MM.1S (cell line): ENCODE measurements around the gene SGK1.

Experiments used
- EZH2 ChIP-seq: fragments of 300-600 bp; sonication (generic); optimal IDR thresholded peaks from 2 replicates; pipeline ENCODE3; 2017; ENCODE audit warnings: low read depth, mild to moderate bottlenecking, antibody characterized with exemption, low read length, mixed read lengths
- EZH2phosphoT487 ChIP-seq: fragments of 300-600 bp; sonication (generic); IDR thresholded peaks from 2 replicates; pipeline ENCODE4 v1.6.1; 2018; ENCODE audit warnings: antibody characterized with exemption, low read length
- TF ChIP-seq, protein P1 (sequence below): fragments of 300-600 bp; sonication (generic); IDR thresholded peaks from 2 replicates; pipeline ENCODE4 v1.5.1; 2016; ENCODE audit warnings: antibody characterized with exemption, low read length, mixed read lengths

DNA sequence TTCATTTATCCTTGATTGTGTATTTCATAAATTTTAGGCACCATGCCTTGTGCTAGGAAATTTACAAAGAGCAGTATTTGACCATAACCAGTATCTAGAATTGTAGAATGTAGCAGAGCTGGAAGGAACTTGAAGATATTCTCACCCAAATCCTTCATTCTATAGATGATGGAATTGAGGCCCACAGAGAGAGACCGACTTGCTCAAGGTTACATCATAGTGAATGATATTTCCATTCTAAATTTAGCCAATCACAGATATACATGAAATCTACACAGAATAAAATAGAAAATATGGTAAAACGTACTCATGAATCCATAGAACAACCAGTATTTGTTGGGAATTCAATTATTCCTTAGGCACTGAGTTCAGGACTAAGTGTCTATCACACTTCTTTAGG, 10.9 kb upstream of the SGK1 start:
- TF ChIP-seq EZH2phosphoT487, result no peak
- TF ChIP-seq, protein P1, sequence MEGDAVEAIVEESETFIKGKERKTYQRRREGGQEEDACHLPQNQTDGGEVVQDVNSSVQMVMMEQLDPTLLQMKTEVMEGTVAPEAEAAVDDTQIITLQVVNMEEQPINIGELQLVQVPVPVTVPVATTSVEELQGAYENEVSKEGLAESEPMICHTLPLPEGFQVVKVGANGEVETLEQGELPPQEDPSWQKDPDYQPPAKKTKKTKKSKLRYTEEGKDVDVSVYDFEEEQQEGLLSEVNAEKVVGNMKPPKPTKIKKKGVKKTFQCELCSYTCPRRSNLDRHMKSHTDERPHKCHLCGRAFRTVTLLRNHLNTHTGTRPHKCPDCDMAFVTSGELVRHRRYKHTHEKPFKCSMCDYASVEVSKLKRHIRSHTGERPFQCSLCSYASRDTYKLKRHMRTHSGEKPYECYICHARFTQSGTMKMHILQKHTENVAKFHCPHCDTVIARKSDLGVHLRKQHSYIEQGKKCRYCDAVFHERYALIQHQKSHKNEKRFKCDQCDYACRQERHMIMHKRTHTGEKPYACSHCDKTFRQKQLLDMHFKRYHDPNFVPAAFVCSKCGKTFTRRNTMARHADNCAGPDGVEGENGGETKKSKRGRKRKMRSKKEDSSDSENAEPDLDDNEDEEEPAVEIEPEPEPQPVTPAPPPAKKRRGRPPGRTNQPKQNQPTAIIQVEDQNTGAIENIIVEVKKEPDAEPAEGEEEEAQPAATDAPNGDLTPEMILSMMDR, result no peak
- TF ChIP-seq EZH2, result no peak
